AG10803 (cell line): Measurements from ENCODE around the gene GALNT9.

Experiments
- DNase-seq: peaks from one replicate; pipeline ENCODE4 v3.0.0; 2010; ENCODE audit warnings: low read depth
- H3K4me3 ChIP-seq: 2 replicates; pipeline ENCODE4 v1.5.1; 2011; ENCODE audit warnings: mild to moderate bottlenecking, low read length, control low read depth
- TF ChIP-seq, protein P1 (sequence below): conservative IDR thresholded peaks from 2 replicates; pipeline ENCODE4 v1.5.1; 2011; ENCODE audit warnings: mild to moderate bottlenecking, low read length, control low read depth, inconsistent platforms

Gene GALNT9

DNA sequence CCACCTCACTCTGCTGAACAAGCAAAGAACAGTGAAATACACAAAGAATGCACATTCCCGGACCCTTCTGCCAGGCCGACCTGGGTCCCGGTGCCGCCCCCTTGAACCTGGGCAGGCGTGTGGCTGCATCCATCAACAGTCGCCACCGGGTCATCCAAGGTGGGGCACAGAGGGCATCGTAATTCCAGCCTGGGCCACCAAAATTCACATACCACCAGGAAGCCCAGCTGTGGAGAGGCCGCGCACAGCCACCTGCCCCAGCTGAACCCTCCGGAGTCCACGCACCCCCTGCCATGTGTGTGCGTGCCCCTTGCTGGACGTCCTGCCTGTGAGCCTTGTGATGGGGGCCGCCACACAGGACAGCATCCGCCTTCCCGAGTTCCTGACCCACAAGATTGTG lies 99.5 kb downstream of the GALNT9 start:
- TF ChIP-seq, protein P1, sequence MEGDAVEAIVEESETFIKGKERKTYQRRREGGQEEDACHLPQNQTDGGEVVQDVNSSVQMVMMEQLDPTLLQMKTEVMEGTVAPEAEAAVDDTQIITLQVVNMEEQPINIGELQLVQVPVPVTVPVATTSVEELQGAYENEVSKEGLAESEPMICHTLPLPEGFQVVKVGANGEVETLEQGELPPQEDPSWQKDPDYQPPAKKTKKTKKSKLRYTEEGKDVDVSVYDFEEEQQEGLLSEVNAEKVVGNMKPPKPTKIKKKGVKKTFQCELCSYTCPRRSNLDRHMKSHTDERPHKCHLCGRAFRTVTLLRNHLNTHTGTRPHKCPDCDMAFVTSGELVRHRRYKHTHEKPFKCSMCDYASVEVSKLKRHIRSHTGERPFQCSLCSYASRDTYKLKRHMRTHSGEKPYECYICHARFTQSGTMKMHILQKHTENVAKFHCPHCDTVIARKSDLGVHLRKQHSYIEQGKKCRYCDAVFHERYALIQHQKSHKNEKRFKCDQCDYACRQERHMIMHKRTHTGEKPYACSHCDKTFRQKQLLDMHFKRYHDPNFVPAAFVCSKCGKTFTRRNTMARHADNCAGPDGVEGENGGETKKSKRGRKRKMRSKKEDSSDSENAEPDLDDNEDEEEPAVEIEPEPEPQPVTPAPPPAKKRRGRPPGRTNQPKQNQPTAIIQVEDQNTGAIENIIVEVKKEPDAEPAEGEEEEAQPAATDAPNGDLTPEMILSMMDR: no peak
- H3K4me3 ChIP-seq: no peak overlapping the region
- DNase-seq: no peak

DNA sequence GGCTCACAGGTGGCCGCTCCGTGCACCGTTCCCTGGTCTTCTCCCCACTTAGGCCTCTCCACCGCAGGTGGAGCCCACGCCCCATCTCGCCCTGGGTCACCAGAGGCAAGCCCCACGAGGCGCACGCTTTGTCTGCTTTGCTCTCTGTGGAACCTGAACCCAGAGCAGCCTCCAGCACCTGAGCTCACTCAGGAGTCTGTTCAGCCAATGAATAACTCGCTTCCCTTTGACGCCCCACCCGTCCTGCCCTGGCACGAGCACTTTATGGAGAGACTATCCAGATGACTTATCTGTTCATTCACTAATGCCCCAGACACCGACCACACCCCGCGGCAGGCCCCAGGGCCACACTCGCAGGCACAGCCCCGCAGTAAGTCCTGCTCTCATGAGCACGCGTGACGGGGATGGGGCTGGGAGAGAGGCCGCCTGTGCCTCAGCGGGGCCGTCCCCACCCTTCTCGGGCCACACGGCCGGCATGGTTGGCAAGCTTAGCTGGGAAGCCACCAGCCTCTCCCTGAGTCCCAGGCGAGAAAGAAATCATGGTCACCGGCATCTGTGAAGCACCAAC lies 100.1 kb downstream of the GALNT9 start:
- no peak overlapping the region for H3K4me3 ChIP-seq
- no peak for DNase-seq
- TF ChIP-seq, protein P1: no peak

GRCh38 chr12:132228476-132229192 lies 100.8 kb downstream of the GALNT9 start:
- DNase-seq: no peak
- TF ChIP-seq, protein P1: no peak
- no peak overlapping the region for H3K4me3 ChIP-seq

GRCh38 chr12:132227782-132228475 lies 101.5 kb downstream of the GALNT9 start:
- H3K4me3 ChIP-seq: no peak overlapping the region
- TF ChIP-seq, protein P1: no peak
- DNase-seq: no peak

- no peak overlapping the region for H3K4me3 ChIP-seq
- TF ChIP-seq, protein P1: no peak
- no peak for DNase-seq
These were observed 102.3 kb downstream of the GALNT9 start for GRCh38 chr12:132227118-132227517.

DNA sequence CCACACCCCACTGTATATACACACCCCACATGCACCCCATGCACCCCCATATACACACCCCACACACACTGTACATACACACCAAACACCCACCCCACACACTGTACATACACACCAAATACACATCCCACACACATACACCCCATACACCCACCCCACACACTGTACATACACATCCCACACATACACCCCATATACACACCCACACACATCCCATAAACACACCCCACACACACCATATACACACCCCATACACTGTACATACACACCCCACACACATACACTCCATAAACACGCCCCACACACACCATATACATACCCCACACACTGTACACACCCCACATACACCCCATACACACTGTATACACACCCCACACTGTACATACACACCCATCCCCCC lies 102.8 kb downstream of the GALNT9 start:
- no peak overlapping the region for H3K4me3 ChIP-seq
- TF ChIP-seq, protein P1: no peak

More for the DNA sequence above, 102.8 kb downstream of the GALNT9 start:
- DNase-seq: no peak
